Subcutaneous adipose tissue (tissue), 4 donors: ENCODE data around the gene CASQ2. TPM values are rescaled to one million over a fixed set of nuclear protein-coding genes. Genes with fewer than 3 reads are reported as not detected.

Experiments
- total RNA-seq, 4 donors: library from RNA; depleted of rRNA; stranded (reverse); fragments of >200 nt; gene quantifications; one replicate each; pipeline ENCODE4 v1.1.0, GENCODE V29; 2016
- TF ChIP-seq, protein P1 (sequence below): fragments of 450-650 bp; IDR thresholded peaks from one replicate; pipeline ENCODE4 v1.5.1; 2016; ENCODE audit warnings: low read depth, mild to moderate bottlenecking, control low read depth, antibody characterized with exemption, moderate library complexity

The CASQ2 gene
- total RNA-seq, 4 donors from 2014 or later = 2.4 to 22.2 (median 5.4) TPM

DNA sequence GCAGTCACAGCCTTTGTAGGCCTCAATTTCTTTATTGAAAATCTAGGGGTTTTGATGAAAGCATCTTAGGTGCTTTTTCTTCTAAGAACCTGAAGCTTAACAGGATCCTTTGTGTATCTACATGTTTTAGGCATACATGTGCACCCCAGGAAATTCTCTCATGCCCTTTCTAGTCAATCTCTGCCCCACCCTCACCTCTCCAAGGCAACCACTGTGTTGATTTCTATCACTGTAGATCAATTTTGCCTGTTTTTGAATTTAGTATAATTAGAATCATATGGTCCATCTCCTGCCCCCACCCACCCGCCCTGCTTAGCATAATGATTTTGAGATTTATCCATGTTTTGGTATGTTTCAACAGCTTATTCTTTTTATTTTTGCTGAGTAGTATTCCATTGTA lies 107.4 kb downstream of the CASQ2 start:
- TF ChIP-seq, protein P1, sequence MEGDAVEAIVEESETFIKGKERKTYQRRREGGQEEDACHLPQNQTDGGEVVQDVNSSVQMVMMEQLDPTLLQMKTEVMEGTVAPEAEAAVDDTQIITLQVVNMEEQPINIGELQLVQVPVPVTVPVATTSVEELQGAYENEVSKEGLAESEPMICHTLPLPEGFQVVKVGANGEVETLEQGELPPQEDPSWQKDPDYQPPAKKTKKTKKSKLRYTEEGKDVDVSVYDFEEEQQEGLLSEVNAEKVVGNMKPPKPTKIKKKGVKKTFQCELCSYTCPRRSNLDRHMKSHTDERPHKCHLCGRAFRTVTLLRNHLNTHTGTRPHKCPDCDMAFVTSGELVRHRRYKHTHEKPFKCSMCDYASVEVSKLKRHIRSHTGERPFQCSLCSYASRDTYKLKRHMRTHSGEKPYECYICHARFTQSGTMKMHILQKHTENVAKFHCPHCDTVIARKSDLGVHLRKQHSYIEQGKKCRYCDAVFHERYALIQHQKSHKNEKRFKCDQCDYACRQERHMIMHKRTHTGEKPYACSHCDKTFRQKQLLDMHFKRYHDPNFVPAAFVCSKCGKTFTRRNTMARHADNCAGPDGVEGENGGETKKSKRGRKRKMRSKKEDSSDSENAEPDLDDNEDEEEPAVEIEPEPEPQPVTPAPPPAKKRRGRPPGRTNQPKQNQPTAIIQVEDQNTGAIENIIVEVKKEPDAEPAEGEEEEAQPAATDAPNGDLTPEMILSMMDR = no peak

DNA sequence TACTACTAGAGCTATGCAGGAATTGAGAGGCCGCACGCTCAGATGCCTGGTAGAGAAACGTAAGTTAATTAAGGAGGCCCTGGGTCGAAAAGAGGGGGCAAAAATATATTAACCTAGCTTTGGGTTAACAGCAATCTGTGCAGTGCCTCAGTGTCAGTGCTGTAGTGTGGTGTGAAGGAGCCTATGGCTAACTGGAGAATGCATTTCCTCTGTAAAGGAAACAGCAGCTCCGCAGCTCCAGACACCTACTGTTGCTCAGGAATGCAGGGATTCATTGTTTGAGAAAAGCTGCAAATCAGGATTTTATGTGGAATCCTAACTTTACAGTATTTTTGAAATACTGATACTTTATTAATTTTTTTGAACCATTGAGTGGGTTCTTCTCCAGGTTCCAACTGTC lies 108.4 kb downstream of the CASQ2 start:
- TF ChIP-seq, protein P1 = no peak

DNA sequence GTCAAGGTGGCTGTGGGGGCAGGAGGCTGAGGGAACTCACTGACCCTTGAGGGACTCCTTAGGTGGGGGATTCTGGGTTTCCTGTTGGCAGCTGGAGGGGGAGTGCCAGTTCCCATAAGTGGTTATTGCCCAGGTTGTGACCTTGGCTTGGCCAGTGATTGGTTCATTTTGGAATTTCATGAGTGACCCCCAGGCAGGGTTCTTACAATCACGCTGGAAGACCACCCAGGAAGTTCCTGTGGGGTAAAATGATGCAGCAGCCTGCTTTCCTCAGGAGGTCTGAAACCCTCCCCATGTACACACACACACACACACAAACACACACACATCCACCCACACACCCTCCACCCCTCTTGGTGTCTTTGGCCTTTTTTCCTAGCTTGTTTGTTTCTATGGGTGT lies 109.9 kb downstream of the CASQ2 start:
- TF ChIP-seq, protein P1 = no peak

DNA sequence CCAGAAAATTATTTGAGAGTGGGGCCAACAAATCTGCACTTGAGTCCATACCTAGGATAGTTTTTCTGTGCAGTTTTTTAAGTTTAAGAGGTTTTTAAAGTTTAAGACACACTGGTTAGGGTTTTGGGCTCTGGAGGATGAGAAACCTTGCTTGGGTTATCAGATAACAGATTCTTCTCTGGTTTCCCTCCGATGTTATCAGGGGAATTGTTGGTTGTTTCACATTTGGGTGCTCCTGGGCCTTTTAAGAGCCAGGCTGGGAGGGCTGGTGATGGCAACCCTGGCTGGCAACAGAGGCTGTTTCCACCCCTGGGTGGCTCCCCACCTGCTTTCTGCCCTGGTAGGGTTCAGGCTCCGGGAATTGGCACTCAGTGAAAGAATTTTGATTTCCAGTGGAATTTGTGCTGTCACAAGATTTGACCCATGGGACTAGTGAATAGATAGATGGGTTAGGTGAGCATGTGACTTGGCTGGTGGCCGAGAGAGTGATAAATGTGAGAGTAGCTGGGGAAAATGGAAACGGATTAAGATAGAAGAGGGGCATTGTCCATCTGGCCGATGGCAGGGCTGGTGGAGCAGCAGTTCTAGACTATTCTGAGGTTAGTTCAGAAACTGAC lies 111.9 kb downstream of the CASQ2 start:
- TF ChIP-seq, protein P1 = no peak

DNA sequence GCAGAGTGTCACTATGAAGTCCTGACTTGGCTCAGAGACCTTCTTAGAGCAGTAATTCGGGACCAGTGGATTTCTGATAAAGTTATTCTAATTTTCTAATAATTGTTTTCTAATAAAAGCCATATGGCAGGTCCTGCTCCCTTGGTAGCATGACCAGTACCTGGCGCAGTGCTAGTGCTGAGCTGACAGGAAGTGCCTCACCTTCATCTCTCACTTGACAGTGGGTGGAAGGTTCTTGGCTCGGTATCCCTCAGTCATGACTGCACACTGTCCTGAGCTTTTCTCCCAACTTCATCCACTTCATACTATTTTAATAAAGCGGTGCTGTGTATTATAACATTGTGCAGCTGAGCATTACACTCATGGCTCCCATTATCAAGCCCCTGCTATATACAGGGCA lies 112.6 kb downstream of the CASQ2 start:
- TF ChIP-seq, protein P1 = no peak

DNA sequence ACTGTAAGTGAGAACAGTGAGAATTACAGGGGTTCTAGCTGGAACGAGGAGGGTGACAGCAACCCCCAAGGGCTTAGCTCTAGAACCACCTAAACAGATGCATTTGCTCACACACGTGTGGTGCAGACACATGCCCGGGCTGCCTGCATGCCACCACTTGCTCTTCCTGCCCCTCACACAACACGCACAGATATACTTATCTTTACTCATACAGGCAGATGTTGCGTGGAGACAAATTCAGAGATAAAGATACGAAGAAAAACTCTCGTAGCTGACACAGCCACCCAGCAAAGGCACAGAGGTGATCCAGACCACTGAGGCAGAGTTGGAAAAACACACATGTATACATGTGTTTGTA lies 113.2 kb downstream of the CASQ2 start:
- TF ChIP-seq, protein P1 = no peak

DNA sequence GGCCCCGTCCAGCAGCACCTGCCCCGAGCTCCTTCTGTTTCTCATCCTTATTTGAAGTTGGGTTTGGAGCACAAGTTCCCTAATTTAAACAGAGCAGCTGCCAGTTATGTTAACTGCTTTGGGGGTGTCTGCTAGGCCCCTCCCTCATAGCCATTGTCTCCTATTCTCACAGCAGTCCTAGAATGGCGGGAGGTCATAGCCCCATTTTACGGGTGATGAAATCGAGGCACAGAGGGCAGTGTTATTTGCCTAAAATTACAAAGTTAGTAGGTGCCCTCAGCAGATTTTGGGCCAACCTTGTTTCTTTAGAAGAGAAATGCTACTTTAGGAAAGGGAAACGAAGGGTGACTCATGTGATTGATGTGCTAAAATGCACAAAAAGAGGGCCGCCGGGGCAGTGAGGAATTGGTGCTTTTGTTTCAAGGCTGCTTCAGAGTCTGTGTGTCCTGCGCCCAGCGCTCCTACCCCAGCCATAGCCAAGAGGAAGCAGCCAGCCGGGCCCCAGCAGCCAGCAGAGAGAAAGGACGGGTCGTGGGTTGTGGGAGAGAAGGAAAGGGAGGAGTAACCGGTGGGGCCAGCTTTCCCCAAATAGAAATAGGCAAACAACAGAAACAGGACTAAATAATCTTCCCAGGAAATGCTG lies 113.7 kb downstream of the CASQ2 start:
- TF ChIP-seq, protein P1 = no peak
